Psoas muscle (tissue), 8 donors: ENCODE measurements around the gene DALRD3. TPM values are rescaled to one million over a fixed set of nuclear protein-coding genes. Genes with fewer than 3 reads are reported as not detected.

Source experiments
- ATAC-seq, 4 donors: fragments of 200-7000 bp; cut with Tn5 transposase; one replicate each; pipeline ENCODE4 v1.9.1; 2020; ENCODE audit warnings: moderate library complexity in 3 of 4, mild to moderate bottlenecking in 2 of 4
- DNase-seq, 2 donors: peaks; one replicate each; pipeline ENCODE4 v3.0.0-alpha.2; 2020
- H3K27ac ChIP-seq: fragments of 200-600 bp; one replicate; pipeline ENCODE4 v1.8.0; 2022
- H3K27me3 ChIP-seq, 3 donors: fragments of 200-600 bp in 1 of 3; one replicate each; pipeline versions ENCODE4 v1.6.1 to v1.8.0; 2013 to 2022; ENCODE audit warnings: low read length in 2 of 3, mild to moderate bottlenecking in 2 of 3, moderate library complexity in 1 of 3; ENCODE audit not compliant: insufficient read depth in 3 of 3
- H3K36me3 ChIP-seq, 2 donors: fragments of 200-600 bp in 1 of 2; one replicate each; pipeline versions ENCODE4 v1.6.1 to v1.8.0; 2013 to 2022; ENCODE audit warnings: low read depth in 1 of 2, mild to moderate bottlenecking in 1 of 2, moderate library complexity in 1 of 2; ENCODE audit not compliant: insufficient read depth in 1 of 2
- H3K4me1 ChIP-seq: fragments of 200-600 bp; one replicate; pipeline ENCODE4 v1.8.0; 2022
- H3K4me3 ChIP-seq: fragments of 200-600 bp; one replicate; pipeline ENCODE4 v1.8.0; 2022; ENCODE audit warnings: mild to moderate bottlenecking
- H3K9me3 ChIP-seq: fragments of 200-600 bp; one replicate; pipeline ENCODE4 v1.8.0; 2022
- WGBS, 3 donors: extraction: QIAGEN DNeasy Blood & Tissue Kit; methylation state at CpG; one replicate each; pipeline versions ENCODE4 v1.1.6 to v1.1.7; 2013; 5-methylcytosine and 5-hydroxymethylcytosine counted together
- intact Hi-C, 2 donors: fragments of 100-400 bp; cut with DNase I; formaldehyde crosslinking; loops; one replicate each; pipeline versions ENCODE4 v1.11.0 to v1.14.2; 2022
- polyA plus RNA-seq, 3 donors: library from polyadenylated mRNA; stranded (reverse); fragments of 200-250 nt; gene quantifications; one replicate each; pipeline ENCODE4 v1.2.3, GENCODE V29; 2013
- total RNA-seq, 4 donors: library from RNA; stranded (reverse); fragmentation: NEBNext Ultra II Directional in 2 of 4; extraction: Animal tissue kit (Norgen Biotek cat#: 25700) in 2 of 4; gene quantifications; one replicate each; pipeline versions ENCODE4 v1.2.1 to v1.2.4, GENCODE V29; 2021 to 2023
- TF ChIP-seq, protein P1 (sequence below): fragments of 200-600 bp; IDR thresholded peaks from one replicate; pipeline ENCODE4 v1.8.0; 2022; ENCODE audit warnings: antibody characterized with exemption
- donor health status: healthy with polysubstance abuse.
- donor health status: DM: no; HTN: no; CAD: no; lungs with moderate emphysema.
- donor health status: Bipolar disorder and iron deficiency.
- donor health status: healthy.
- donor health status: DM: yes; HTN: yes; CAD: no.
- donor health status: DM: no; HTN: no; CAD: no.
- donor health status: DM: no; HTN: no; CAD: no.
- donor health status: DM: yes; HTN: yes; CAD: no.

DALRD3 gene
- total and polyA plus RNA-seq, 7 donors = 7.5 to 19.9 (median 10.4) TPM

DNA sequence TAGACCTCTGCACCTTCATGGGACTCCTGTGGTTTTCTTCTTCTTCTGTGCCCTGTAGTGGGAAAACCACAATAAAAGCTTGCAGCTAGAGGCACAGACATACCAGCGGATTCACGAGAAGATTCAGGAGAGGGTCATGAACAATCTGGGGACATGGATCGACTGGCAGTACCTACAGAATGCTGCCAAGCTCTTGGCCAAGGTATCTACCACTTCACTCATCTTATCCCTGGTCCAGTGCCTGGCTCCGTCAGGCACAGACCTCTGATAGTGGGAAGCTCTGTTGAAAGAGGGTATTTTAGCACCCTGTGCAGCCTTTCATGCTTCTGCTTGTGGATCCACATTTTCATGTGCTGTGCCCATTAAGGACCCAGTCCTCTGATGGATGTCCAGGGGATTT, 38.1 kb downstream of the DALRD3 start:
- DNase-seq = no peak
- H3K27ac ChIP-seq = no peak overlapping the region
- H3K9me3 ChIP-seq = no peaks in the 10 kb centered on the region
- 86 to 96% (median 93%) methylated on average over 4 of the region's 4 CpGs for WGBS, 3 donors
- peaks cover 12 to 98% of the 10 kb centered on the region in 2 donors for H3K36me3 ChIP-seq
- H3K4me3 ChIP-seq = no peak overlapping the region
- no peaks in the 10 kb centered on the region for H3K4me1 ChIP-seq
- H3K27me3 ChIP-seq = no peaks in the 10 kb centered on the region
- intact Hi-C loops = no loop called here
- TF ChIP-seq, protein P1, sequence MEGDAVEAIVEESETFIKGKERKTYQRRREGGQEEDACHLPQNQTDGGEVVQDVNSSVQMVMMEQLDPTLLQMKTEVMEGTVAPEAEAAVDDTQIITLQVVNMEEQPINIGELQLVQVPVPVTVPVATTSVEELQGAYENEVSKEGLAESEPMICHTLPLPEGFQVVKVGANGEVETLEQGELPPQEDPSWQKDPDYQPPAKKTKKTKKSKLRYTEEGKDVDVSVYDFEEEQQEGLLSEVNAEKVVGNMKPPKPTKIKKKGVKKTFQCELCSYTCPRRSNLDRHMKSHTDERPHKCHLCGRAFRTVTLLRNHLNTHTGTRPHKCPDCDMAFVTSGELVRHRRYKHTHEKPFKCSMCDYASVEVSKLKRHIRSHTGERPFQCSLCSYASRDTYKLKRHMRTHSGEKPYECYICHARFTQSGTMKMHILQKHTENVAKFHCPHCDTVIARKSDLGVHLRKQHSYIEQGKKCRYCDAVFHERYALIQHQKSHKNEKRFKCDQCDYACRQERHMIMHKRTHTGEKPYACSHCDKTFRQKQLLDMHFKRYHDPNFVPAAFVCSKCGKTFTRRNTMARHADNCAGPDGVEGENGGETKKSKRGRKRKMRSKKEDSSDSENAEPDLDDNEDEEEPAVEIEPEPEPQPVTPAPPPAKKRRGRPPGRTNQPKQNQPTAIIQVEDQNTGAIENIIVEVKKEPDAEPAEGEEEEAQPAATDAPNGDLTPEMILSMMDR = no peak
- ATAC-seq = no peak

DNA sequence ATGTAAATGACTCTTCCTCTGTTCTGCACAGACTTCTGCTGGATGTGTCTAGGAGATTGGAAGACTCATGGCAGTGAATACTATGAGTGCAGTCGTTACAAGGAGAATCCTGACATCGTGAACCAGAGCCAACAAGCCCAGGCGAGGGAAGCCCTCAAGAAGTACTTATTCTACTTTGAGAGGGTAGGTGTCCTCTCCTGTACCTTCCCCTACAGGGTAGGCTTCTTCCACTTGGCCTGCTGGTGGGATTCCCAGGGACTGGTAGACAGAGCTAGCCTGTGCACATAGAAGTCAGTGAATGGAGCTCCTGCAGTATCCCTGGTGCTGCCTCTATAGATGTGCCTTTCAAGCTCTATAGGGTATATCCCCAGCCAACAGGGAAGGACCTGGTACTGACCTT, 38.9 kb downstream of the DALRD3 start:
- DNase-seq = no peak
- Histone ChIP-seq H3K36me3 (peaks cover 19 to 98% of the 10 kb centered on the region in 2 donors), H3K4me1 (no peaks in the 10 kb centered on the region), H3K4me3 (no peak overlapping the region), H3K27me3 (no peaks in the 10 kb centered on the region), H3K9me3 (no peaks in the 10 kb centered on the region), H3K27ac (no peak overlapping the region)
- WGBS, 3 donors = 89 to 92% (median 92%) methylated on average over 3 of the region's 3 CpGs
- TF ChIP-seq, protein P1 = no peak
- ATAC-seq = no peak
- intact Hi-C loops = no loop called here

DNA sequence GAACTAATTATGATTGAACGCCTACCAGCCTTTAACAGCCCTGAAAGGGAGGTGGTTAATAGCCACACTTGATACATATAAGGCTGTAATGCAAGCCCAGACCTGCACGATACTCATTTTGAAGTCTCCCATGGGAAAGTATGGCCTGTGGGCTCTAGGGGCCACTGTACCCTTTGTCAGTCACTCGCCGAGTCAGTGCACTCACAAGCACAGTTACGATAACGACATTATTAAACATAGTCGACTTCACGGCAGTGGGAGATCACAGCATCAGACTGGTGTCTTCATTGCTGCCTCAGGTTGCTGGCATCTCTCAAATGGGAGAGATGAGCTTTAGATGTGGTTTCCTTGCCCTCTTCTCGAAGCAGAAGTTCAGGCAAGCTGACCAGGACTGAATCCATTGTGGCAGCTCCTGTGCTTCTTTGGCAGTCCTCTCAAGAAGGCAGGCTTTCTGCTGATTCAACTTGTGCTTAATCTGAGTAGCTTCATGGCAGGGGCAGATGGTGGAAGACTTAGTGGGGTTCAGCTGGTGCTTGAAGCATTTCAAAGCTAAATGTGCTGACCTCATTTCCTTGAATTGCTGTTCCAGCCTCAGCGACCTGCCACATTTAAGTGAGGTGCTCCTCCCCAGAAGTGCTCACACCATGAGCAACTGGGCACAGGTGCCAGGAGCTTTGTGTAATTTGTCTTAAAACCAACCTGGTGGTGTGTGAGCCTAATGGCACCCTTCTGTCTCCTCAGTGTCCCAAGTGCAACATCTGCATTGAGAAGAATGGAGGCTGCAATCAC, 44.1 kb downstream of the DALRD3 start:
- WGBS, 3 donors = 84 to 89% (median 87%) methylated on average over 10 of the region's 10 CpGs
- H3K27me3 ChIP-seq = no peaks in the 10 kb centered on the region
- H3K9me3 ChIP-seq = no peaks in the 10 kb centered on the region
- TF ChIP-seq, protein P1 = no peak
- H3K27ac ChIP-seq = no peak overlapping the region
- ATAC-seq (no peak), DNase-seq (no peak)
- intact Hi-C loops = no loop called here
- H3K36me3 ChIP-seq = peaks cover 24 to 98% of the 10 kb centered on the region in 2 donors
- H3K4me1 ChIP-seq = no peaks in the 10 kb centered on the region
- no peak overlapping the region for H3K4me3 ChIP-seq

DNA sequence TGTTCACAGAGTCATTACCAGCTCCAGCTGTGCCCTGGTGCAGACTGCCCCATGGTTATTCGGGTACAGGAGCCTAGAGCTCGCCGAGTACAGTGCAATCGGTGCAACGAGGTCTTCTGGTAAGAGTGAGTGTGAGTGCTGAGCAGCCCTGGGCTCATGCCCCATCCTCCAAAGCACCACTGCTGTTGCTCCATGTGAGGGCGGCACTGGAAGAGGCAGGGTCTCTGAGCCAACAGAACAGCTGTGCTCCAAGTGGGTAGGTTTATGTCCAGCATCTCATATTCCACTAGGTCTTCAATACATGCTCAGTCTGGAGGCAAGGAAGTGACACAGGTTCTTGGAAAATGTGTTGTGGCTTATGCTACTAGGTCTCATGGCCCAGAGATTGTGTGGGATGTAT, 47.8 kb downstream of the DALRD3 start:
- Histone ChIP-seq H3K9me3 (no peaks in the 10 kb centered on the region), H3K27ac (peak overlapping the region; percentile 55), H3K36me3 (peaks cover 19 to 100% of the 10 kb centered on the region in 2 donors), H3K4me3 (no peak overlapping the region), H3K27me3 (no peaks in the 10 kb centered on the region), H3K4me1 (peaks cover 14% of the 10 kb centered on the region)
- DNase-seq (no peak), ATAC-seq (peak in 3 of 4 donors; percentile 11 to 70 (median 33))
- TF ChIP-seq, protein P1 = no peak
- WGBS, 3 donors = 56 to 82% (median 79%) methylated on average over 6 of the region's 6 CpGs
- intact Hi-C loops = no loop called here
